Activated naive CD4-positive, alpha-beta T cell treated with anti-CD3 and anti-CD28 coated beads, Interleukin-2, amount 50 U/mL, for 16 hours (primary cell): ENCODE results near the gene LIPC.

Experiments used
- DNase-seq: peaks from one replicate; pipeline ENCODE4 v3.0.0-alpha.2; 2020

LIPC gene

DNA sequence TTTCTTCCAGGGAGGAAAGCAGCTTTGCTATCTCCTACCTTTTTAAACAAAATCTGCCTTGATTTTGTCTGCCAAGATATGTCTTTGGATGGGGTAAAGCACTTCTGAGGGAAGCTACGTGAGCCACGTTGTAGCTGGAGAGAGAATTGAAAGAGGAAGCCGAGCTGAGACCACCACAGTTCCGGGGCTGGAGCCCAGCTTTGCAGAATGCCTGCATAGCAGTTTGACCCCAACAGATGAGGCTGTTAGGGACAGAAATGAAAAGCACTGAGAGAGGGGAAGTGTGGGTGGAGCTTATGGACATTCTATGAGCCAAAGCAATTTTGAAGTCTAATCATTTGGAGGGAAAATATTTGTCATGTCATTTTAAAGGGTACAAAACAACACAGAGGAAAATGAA lies 45.4 kb downstream of the LIPC start:
- no peak for DNase-seq

DNA sequence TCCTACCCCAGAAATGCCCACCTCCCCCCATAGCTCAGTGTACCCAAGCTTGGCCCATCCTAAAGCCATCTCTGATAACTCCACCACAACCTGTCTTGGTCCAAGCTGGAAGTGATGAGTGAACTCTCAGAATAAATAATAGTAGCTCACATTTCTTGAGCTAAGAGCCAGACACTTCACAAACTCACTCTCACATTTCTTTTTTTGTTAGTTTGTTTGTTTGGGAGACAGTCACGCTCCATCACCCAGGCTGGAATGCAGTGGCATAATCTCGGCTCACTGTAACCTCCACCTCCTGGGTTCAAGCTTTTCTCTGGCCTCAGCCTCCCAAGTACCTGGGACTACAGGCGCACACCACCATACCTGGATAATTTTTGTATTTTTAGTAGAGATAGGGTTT lies 46.2 kb downstream of the LIPC start:
- no peak for DNase-seq

DNA sequence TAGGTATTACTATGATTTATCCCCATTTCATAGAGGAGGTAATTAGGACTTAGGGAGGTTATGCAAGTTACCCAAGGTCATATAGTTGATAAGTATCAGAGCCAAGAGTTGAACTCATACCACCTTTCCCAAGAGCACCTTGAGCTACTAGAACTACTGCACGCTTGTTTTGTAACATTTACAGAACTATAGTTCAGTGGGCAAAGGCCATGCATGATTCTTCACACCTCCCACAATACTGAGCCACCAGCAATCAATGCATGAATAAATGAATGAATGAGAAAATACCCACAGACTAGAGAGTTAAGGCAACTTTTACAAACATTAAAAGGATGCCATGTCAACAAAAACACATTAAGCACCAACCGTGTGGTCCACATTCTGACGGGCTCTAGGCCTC lies 46.8 kb downstream of the LIPC start:
- no peak for DNase-seq

DNA sequence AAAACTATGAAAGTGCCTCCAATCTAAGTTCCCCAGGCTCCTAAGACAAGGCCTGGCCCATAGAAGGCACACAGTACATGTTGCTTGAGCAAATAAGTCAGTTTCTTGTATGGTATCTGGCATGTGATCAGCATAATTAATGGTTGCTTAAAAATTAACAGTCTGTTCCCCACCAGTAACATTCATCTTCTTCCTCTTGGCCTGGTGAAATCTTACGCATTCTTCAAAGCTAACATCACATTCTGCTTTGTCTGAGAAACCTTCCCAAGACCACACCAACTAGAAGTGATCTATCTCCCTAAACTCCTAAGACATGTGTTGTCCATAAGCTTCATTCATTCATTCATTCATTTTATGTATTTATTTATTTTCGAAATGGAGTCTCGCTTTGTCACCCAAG lies 48.1 kb downstream of the LIPC start:
- DNase-seq, result no peak

DNA sequence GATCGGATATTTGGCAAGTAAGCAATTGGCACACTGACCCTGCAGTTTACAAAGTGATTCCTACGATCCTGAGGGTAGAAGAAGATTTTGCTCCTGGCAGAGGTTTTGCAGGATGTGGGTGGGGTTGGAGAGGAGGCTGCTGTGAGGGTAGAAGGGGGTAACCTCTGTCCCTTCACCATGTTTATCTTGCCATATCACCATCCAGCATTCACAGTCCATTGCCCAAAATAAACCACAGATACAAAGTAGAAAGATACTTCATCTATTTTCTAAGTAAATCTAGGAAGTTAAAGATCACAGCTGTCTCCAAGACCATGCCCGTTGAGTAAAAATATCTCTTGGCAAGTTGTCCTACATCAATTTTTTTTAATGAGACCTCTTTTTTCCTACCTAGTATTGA lies 51.6 kb downstream of the LIPC start:
- no peak for DNase-seq

DNA sequence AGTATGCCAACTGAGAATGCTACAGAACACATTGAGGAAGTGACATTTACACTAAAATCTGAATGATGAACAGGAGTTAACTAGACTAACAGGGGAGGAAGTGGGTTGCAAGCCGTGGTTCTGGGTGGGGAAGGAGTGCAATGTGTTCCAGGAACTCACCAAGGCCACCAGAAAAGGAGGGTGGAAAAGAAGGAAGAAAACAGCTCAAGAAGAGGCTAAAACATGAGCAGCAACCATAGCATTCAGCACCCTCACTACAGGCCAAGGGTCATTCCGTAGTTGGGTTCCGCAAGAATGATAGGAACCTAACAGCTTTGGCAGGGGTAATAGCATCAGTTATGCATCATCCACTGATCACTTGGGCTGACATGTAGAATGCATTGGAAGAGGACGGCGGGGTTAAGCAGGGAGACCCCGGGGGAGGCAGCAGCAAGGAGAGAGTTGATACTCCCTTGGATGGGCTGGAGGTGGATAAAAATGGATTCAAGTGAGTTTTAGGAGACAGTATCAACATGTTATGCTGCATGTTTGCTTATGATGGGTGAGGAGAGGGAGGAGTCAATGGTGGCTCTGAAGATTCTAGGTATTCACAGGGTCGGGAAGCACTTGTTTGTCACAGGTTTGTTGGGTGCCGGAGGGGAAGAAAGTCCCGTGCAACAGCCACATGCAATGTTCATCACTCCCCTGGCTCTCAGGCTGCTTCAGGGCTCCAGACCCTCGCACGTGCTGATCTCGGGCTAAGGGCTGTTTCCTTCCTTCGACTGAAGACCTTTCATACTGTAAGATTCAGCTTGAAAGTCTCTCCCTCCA lies 53.2 kb downstream of the LIPC start:
- DNase-seq, result no peak

DNA sequence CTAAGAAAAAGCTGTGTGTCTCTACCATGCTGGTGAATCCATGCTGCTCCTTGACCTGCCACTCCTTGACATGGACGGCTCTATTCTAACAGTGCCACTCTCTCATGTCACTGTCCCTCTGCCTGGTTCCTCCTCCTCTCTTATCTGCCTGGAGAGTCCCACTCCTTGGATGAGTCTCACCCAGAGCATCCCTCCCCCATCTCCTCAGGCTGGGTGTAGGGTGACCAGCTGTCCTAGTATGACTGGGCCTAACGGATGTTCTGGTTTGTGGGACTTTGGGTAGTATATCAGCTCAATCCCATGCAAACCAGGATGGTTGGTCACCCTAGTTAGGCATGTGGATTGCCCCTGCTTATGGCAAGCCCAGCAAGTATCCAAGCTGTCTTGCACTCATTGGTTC lies 54.3 kb downstream of the LIPC start:
- no peak for DNase-seq

DNA sequence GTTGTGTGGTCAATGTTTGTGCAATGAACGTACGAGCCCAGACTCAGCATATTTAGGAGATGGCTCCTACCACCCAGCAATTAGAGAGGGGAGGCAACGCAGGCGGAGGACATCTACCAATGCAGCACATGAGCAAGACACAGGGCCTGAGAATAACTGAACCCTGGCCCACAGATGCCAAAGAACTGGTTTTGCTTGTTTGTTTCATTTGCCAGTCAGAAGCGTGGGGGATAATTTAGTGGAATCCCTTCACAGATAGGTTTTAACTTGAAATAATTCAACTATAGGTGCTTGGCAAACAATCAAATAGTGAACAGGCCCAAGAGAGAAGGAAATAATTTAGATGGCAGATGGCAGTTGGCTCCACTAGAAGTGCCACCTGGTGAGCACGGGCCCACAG lies 54.8 kb downstream of the LIPC start:
- DNase-seq, result no peak

DNA sequence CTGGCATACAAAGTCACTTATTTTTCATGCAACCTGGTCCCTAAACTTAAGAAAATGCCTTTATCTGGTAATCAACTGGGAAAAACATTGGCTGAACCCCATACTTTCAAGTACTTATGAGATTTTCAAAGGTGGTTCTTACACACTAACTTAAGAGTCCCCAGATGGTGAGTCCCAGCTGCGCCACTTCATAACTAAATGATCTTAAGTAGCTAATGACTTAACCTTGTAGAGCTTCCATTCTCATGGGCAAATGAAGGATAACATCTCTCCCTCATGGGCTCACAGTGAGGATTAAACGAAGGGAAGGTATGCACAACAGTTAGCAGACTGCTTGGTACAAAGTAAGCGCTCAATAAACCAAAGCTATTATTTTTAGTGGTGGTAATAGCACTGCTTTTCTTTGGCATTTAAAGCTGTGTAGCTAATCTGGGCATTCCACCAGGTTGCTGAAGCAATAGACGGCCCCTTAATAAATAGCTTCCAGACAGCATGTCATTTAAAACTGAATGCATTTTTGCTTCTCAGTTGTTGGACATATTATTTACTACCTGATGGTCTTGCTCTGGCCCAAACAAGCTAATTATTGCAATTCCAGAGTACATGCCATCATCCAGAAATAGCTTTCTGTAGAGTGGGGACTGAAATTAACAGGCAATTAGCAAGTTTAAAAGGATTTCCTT lies 55.4 kb downstream of the LIPC start:
- DNase-seq, result no peak

DNA sequence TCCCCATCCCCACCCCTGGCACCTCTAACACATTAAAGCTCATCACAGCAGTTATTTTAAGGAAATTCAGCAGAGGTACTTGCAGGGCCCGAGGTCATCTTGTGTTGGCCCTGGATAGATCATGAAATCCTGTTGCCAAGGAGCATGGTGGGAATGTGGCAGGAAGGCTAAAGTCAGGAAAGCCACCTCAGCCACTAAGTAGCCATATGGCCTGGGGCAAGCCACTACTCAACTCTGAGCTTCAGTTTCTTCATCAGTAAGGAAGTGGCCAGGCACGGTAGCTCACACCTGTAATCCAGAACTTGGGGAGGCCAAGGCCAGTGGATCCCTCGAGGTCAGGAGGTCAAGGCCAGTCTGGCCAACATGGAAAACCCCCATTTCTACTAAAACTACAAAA lies 55.9 kb downstream of the LIPC start:
- no peak for DNase-seq

DNA sequence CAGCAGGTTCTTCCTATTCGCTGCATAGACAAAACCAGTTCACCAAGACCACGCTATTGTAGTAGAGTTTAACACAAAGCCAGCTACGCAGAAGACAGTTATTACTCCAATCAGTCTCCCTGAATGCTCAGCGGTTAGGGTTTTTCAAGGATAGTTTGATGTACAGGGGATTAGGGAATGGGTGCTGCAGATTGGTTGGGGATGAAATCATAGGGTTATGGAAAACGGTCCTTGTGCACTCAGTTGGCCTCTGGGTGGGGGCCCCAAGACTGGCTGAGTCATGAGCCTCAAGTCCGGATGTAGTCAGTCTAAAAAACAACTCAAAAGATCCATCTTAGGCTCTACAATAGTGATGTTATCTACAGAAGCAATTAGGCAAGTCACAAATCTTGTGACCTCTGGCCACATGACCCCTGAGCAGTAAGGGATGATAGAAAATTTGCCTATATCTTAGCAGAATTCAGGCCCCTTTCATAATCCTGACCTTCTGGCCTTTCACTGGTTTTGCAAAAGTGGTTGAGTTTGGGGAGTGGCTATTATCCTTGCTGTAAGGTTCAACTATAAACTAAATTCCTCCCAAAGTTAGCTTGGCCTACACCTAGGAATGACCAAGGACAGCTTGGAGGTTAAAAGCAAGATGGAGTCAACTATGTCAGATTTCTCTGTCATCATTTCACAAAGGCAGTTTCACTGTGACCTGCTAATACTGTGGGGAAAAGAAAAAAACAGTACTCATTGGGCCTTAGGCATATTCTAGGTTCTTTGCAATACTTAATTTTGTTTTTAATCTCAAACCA lies 57.7 kb downstream of the LIPC start:
- DNase-seq, result no peak

DNA sequence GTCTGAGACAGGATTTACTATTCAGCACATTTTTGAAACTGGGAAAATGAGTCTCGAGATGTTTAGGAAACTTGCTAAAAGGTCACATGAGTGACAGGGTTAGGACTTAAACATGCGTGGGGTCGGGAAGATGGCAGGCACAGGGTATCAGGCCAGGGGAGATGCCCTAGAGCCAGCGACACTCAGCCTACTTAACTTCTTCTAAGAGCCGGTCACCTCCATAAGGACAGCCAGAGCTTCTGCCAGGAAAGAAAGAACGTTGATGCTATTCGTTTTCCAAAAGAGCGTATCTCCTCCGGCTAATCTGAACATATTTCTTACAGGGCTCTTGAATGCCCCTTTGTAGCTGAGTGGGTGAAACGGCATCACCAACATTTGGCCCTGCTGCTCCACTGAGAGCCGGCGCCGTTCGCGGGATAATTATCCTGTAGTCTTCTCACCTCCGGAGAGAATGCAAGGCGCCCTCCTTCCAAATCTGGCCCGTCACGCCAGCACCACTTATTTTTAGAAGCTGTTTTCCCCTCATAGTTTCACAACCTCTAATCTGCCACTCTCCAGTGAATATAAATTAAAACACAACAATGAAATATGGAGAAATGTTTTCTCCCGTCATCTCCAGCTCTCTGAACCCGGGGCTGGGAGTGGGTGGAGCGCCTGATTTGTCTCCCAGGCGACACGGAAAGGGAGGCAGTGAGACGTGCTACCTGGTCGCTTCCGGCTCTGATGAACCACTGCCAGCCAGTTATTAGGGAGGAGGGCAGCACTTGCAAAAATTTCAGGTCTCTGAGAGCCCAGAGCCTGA lies 58.5 kb downstream of the LIPC start:
- DNase-seq, result no peak

DNA sequence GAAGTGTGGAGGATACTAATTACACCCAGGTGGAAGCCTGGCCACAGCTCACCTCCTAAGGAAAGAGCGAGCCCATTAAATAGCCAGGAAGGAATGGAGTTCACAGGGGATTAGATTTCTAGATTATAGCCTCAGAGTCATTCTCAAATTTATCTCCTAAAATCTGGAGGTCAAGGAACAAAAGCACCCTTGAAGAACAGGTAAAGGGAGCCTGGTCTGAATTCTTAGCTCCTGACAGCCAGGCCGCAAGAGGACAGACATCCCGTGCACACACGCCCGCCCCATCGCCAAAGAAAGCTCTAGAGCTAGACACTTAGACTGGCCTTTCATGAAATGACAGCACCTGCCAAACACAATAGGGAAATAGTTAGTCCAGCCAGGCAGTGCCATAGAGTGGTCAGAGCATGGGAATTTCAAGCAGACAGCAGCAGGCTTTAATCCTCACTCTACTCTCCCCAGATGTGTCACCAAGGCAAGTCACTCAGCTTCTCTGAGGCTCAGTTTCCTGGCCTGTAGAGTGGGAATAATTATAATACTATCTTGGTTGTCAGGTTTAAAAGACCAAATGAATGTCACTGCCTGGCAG lies 59.2 kb downstream of the LIPC start:
- DNase-seq, result no peak

DNA sequence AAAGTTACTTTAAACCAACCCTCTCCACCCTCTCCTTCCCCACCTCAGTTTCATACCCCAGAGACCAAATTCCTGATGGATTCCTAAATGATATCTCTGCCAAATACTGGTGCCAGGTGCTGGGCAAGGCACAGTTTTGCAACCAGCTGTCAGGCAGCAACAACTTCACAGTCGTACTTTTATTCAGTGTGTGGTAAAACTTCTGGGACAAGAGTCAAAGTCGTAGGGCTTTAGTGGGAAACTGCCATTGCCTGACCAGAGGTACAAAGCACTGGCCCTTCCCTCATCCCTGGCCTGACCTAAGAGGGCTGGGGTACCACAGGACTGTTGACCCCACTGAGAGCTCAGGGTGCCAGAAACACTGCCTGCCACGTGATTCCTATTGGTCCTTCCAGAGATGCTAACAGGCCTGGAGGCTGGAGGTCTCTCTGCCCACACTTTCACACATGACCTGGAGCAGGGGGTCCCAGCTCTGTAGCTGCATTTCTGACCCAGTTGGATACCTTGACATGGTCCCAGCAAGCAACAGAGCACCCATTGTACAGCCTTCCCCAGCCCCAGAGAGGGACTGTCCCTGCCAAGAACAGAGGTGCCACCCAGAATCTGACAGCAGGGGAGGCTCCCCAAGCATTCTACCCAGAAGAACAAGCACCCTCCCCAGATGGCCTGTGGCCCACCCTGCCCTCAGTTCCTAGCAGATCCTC lies 59.9 kb downstream of the LIPC start:
- DNase-seq, result no peak

DNA sequence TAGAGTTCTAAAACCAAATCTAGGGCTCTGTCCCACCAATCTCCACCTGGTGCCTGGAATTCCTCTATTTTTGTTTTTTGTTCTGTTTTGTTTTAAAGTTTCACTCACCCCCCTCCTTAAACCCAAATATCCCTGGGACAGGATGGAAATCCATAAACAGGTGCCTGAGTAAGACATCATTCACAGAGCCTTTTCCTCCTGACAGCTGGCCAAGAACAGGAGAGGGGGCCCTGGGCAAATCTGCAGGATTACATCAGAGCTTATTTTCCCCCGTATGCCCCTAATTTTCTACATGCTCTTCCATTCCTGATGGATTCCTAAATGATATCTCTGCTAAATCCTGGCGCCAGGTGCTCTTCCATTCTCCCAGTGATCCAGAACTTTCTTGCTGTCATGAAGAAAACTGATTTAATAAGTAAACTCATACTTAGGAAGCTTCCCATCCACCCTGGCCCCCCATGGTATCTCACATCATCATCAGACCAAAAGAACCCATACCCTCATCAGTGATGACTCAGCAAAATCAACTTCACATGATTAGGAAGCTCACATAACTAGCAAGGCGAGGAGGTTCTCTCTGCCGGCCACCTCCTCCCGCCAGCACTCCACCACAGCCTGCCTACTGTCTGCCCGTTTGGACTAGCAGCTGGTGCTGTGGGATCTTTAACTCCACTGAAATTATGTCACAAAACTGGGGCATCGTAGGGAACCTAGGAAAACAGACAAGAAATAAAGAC lies 61.0 kb downstream of the LIPC start:
- DNase-seq, result no peak

DNA sequence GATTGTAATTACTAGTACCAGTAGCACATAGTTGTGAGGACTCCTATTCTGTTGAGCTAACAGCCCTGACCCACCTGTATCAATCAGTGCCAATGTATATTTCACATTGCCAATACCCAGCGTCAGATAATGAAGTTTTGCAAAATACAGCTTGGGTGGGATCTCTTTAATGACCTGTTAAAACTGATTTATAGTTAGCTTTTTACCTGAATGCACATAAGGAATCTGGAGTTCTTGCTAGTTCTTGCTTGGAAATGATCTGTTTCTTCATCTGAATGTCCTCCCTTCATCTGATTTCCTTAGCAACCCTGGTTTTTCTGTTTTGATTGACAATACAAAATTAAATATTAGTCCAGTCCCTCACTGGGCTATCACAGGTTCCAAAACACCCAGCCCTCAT lies 62.8 kb downstream of the LIPC start:
- no peak for DNase-seq

DNA sequence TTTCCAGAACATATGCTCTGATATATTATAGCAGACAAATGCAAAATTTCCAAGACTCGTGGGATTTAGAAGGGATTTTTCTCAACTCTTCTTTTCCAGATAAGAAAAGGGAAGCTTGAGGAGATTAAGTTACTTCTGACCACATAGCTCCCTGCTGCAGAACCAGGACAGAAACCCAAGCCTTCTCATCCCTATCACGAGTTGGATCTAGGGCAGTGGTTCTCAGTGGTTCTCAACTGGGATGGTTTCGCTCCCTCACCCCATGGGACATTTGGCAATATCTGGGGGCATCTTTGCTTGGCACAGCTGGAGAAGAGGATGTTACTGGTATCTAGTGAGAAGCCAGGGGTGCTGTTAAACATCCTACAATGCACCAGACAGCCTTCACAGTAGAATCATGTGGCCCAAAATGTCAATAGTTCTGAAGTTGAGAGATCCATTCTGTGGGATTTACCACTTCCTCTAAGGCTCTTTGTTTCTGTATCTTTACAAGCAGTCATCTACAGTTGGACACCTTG lies 64.2 kb downstream of the LIPC start:
- no peak for DNase-seq

DNA sequence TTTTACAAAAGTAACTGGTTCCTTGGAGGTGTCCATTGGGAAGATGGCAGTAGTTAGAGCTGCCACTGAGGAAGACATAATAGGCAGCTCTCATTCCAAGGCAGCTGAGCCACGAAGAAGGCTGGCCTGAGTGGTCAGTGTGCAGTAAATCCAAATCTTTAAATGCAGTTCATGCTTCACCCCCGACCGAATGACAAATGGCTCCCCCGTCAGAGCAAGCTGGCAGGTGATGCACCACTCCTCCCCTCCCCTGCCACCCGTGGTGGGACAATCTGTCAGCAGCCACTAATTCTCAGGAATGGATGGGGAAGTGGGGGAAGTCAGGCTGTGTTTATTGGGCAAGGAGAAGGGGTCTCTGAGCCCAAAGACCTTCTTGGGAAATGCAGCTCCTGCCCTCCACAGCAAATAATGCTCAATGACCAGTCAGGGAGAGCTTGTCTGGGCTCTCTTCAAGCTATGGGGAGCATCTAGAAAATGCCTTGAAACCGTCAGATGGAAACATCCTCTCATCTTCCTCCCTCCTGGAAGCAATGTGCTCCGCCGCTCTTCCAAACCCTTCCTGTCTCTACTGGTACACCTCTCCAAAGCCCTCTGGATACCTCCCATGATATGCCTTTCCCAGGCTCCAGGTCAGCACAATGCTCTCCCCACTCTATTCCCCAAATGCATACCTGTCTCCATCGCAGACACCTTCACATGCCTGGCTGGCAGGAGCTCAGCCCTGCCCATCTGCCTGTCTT lies 65.4 kb downstream of the LIPC start:
- DNase-seq, result no peak

DNA sequence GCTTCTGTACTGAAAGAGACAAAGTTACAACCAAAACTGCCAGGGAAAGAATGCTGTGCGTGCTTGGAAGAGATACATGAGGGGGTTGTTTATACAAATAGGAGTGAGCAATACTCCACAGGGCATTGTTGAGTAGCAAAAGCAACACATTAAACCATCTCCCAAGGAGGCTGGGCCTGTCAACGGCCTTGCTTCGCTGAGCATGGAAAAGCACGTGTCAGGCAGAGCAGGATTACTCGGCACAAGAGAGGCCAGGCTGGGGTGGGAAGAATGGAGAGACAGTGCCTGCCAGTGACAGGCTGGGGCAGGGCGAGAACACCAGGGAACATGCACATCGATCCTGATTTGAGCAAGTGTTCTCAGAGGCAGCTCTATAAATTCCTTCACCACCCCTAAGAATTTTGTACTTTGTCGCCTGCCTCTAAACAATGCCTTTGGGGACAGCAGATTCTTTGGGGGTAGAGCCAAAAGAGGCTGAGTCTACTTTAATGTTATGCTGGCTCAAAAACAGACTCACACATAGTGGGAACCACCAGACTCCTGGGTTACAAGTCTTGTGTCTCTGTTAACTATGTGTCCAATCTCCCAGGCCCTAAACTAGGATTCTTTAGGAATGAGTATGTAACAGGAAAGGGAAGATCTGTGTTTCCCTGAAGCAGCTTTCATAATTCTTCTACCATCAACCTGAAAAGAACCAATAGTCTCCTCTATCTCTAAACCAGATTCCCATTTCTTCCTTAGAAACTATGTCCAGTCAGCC lies 67.2 kb downstream of the LIPC start:
- no peak for DNase-seq

DNA sequence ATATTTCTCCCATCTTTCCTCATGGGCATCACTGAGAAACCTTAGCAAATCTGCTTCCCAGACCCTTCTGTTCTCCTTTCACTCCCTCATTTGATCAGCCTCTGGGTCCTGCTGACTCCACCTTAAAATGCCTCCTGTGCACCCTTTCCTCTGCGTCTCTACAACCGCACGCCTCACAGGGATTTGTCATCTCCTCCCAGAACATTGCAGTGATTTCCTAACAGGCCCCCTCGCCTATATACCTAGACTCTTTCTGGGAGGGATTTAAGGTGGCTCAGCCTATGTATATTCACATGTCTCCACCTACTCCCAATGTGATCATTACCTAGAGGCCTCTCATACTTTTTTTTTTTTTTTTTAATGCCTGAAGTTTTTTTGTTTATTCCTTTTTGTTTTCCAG lies 69.2 kb downstream of the LIPC start:
- DNase-seq, result no peak
